ENCODE data around the gene NPSR1. TPM values are rescaled to one million over a fixed set of nuclear protein-coding genes. Genes with fewer than 3 reads are reported as not detected.

The NPSR1 gene
- total RNA-seq, result not detected in 2 replicates

GRCh38 chr7:34657632-34658268 lies at the start of gene NPSR1:
TSS of gene NPSR1 (plus strand) at chr7:34658218. CDS start at chr7:34658413, 195 bp downstream.

